ENCODE data around the gene CFAP65.

Gene CFAP65

GRCh38 chr2:219022616-219023015, 18.7 kb downstream of the CFAP65 start:
- WGBS (ENCODE audit: insufficient coverage), result 86% methylated on average over 3 of the region's 5 CpGs
- no peak for DNase-seq

GRCh38 chr2:219022041-219022440, 19.3 kb downstream of the CFAP65 start:
- CTCF ChIA-PET, result interaction anchor here (0.6 to 1.7 kb wide), 3 partner anchors 9 to 98 kb away, joined by 3 to 4 read pairs (median 4); no protein-coding TSS in a partner anchor
- Histone ChIP-seq H3K36me3 (ENCODE audit: control insufficient read depth in 4 of 4, insufficient read depth in 4 of 4, low read length in 3 of 4) (no peaks in the 10 kb centered on the region), H3K4me3 (ENCODE audit: control insufficient read depth in 1 of 7, extremely low read depth in 1 of 7, insufficient read depth in 4 of 7, low read depth in 2 of 7, low read length in 6 of 7) (no peak overlapping the region), H3K9me3 (ENCODE audit: control extremely low read depth in 1 of 5, control insufficient read depth in 4 of 5, insufficient read depth in 2 of 5, low read depth in 1 of 5, low read length in 4 of 5) (no peaks in the 10 kb centered on the region), H3K4me1 (ENCODE audit: control extremely low read depth in 1 of 4, control insufficient read depth in 4 of 4, insufficient read depth in 4 of 4, low read length in 3 of 4) (no peaks in the 10 kb centered on the region), H3K27me3 (replicated peaks in 2 of 5; ENCODE audit: control insufficient read depth in 4 of 5, insufficient read depth in 5 of 5, low read length in 4 of 5) (peaks cover 0 to 22% (median 1%) of the 10 kb centered on the region in 5 experiments), H3K27ac (ENCODE audit: insufficient read depth in 1 of 2, low read depth in 1 of 2, low read length in 2 of 2, poor library complexity in 1 of 2, severe bottlenecking in 2 of 2) (no peak overlapping the region)
- 98% methylated on average over 10 of the region's 12 CpGs for WGBS (ENCODE audit: insufficient coverage)
- POLR2A ChIA-PET, result no interaction called here
- DNase-seq, result no peak

More at GRCh38 chr2:219022616-219023015, 18.7 kb downstream of the CFAP65 start:
- H3K4me3 ChIP-seq (ENCODE audit: control insufficient read depth in 1 of 7, extremely low read depth in 1 of 7, insufficient read depth in 4 of 7, low read depth in 2 of 7, low read length in 6 of 7), result no peak overlapping the region
- H3K27ac ChIP-seq (ENCODE audit: insufficient read depth in 1 of 2, low read depth in 1 of 2, low read length in 2 of 2, poor library complexity in 1 of 2, severe bottlenecking in 2 of 2), result no peak overlapping the region
- no peaks in the 10 kb centered on the region for H3K36me3 ChIP-seq (ENCODE audit: control insufficient read depth in 4 of 4, insufficient read depth in 4 of 4, low read length in 3 of 4)
- peaks cover 0 to 21% (median 1%) of the 10 kb centered on the region in 5 experiments for H3K27me3 ChIP-seq (replicated peaks in 2 of 5; ENCODE audit: control insufficient read depth in 4 of 5, insufficient read depth in 5 of 5, low read length in 4 of 5)
- no peaks in the 10 kb centered on the region for H3K4me1 ChIP-seq (ENCODE audit: control extremely low read depth in 1 of 4, control insufficient read depth in 4 of 4, insufficient read depth in 4 of 4, low read length in 3 of 4)
- H3K9me3 ChIP-seq (ENCODE audit: control extremely low read depth in 1 of 5, control insufficient read depth in 4 of 5, insufficient read depth in 2 of 5, low read depth in 1 of 5, low read length in 4 of 5), result no peaks in the 10 kb centered on the region
- POLR2A ChIA-PET, result no interaction called here
- CTCF ChIA-PET, result interaction anchor here (0.7 to 1.7 kb wide), 2 partner anchors 8 to 97 kb away, joined by 3 to 4 read pairs; no protein-coding TSS in a partner anchor

GRCh38 chr2:219021591-219021990, 19.7 kb downstream of the CFAP65 start:
- H3K36me3 ChIP-seq (ENCODE audit: control insufficient read depth in 4 of 4, insufficient read depth in 4 of 4, low read length in 3 of 4), result no peaks in the 10 kb centered on the region
- CTCF ChIA-PET, result interaction anchor here (0.6 to 1.4 kb wide), 4 partner anchors 10 to 117 kb away, joined by 3 to 4 read pairs (median 3); no protein-coding TSS in a partner anchor
- H3K4me1 ChIP-seq (ENCODE audit: control extremely low read depth in 1 of 4, control insufficient read depth in 4 of 4, insufficient read depth in 4 of 4, low read length in 3 of 4), result no peaks in the 10 kb centered on the region
- no peak overlapping the region for H3K27ac ChIP-seq (ENCODE audit: insufficient read depth in 1 of 2, low read depth in 1 of 2, low read length in 2 of 2, poor library complexity in 1 of 2, severe bottlenecking in 2 of 2)
- no peak for DNase-seq
- POLR2A ChIA-PET, result no interaction called here
- WGBS (ENCODE audit: insufficient coverage), result 97% methylated on average over 6 of the region's 9 CpGs
- H3K9me3 ChIP-seq (ENCODE audit: control extremely low read depth in 1 of 5, control insufficient read depth in 4 of 5, insufficient read depth in 2 of 5, low read depth in 1 of 5, low read length in 4 of 5), result no peaks in the 10 kb centered on the region
- peaks cover 0 to 22% (median 1%) of the 10 kb centered on the region in 5 experiments for H3K27me3 ChIP-seq (replicated peaks in 2 of 5; ENCODE audit: control insufficient read depth in 4 of 5, insufficient read depth in 5 of 5, low read length in 4 of 5)
- H3K4me3 ChIP-seq (ENCODE audit: control insufficient read depth in 1 of 7, extremely low read depth in 1 of 7, insufficient read depth in 4 of 7, low read depth in 2 of 7, low read length in 6 of 7), result no peak overlapping the region

- Histone ChIP-seq H3K9me3 (ENCODE audit: control extremely low read depth in 1 of 5, control insufficient read depth in 4 of 5, insufficient read depth in 2 of 5, low read depth in 1 of 5, low read length in 4 of 5) (no peaks in the 10 kb centered on the region), H3K27me3 (replicated peaks in 2 of 5; ENCODE audit: control insufficient read depth in 4 of 5, insufficient read depth in 5 of 5, low read length in 4 of 5) (peaks cover 0 to 18% (median 0%) of the 10 kb centered on the region in 5 experiments), H3K4me1 (ENCODE audit: control extremely low read depth in 1 of 4, control insufficient read depth in 4 of 4, insufficient read depth in 4 of 4, low read length in 3 of 4) (no peaks in the 10 kb centered on the region), H3K4me3 (ENCODE audit: control insufficient read depth in 1 of 7, extremely low read depth in 1 of 7, insufficient read depth in 4 of 7, low read depth in 2 of 7, low read length in 6 of 7) (no peak overlapping the region), H3K27ac (ENCODE audit: insufficient read depth in 1 of 2, low read depth in 1 of 2, low read length in 2 of 2, poor library complexity in 1 of 2, severe bottlenecking in 2 of 2) (no peak overlapping the region), H3K36me3 (ENCODE audit: control insufficient read depth in 4 of 4, insufficient read depth in 4 of 4, low read length in 3 of 4) (no peaks in the 10 kb centered on the region)
- no peak for DNase-seq
- CTCF ChIA-PET, result interaction anchor here (0.7 to 2.5 kb wide), 7 partner anchors 11 to 280 kb away, joined by 3 to 12 read pairs (median 3); no protein-coding TSS in a partner anchor
- WGBS (ENCODE audit: insufficient coverage), result 92% methylated on average over 5 of the region's 11 CpGs
- POLR2A ChIA-PET, result no interaction called here
Observed at GRCh38 chr2:219020604-219021365, 20.5 kb downstream of the CFAP65 start.

- DNase-seq, result no peak
- Histone ChIP-seq H3K9me3 (ENCODE audit: control extremely low read depth in 1 of 5, control insufficient read depth in 4 of 5, insufficient read depth in 2 of 5, low read depth in 1 of 5, low read length in 4 of 5) (no peaks in the 10 kb centered on the region), H3K27me3 (replicated peaks in 2 of 5; ENCODE audit: control insufficient read depth in 4 of 5, insufficient read depth in 5 of 5, low read length in 4 of 5) (peaks cover 0 to 16% (median 8%) of the 10 kb centered on the region in 5 experiments), H3K27ac (ENCODE audit: insufficient read depth in 1 of 2, low read depth in 1 of 2, low read length in 2 of 2, poor library complexity in 1 of 2, severe bottlenecking in 2 of 2) (no peak overlapping the region), H3K4me3 (ENCODE audit: control insufficient read depth in 1 of 7, extremely low read depth in 1 of 7, insufficient read depth in 4 of 7, low read depth in 2 of 7, low read length in 6 of 7) (no peak overlapping the region), H3K36me3 (ENCODE audit: control insufficient read depth in 4 of 4, insufficient read depth in 4 of 4, low read length in 3 of 4) (no peaks in the 10 kb centered on the region), H3K4me1 (ENCODE audit: control extremely low read depth in 1 of 4, control insufficient read depth in 4 of 4, insufficient read depth in 4 of 4, low read length in 3 of 4) (no peaks in the 10 kb centered on the region)
- WGBS (ENCODE audit: insufficient coverage), result 93% methylated on average over 6 of the region's 6 CpGs
- ChIA-PET POLR2A (no interaction called here), CTCF (interaction anchor here (0.6 to 2.7 kb wide), 7 partner anchors 10 to 476 kb away, joined by 3 to 12 read pairs (median 6); no protein-coding TSS in a partner anchor)
Observed at GRCh38 chr2:219019436-219019835, 21.9 kb downstream of the CFAP65 start.

GRCh38 chr2:219018726-219019125, 22.6 kb downstream of the CFAP65 start:
- H3K9me3 ChIP-seq (ENCODE audit: control extremely low read depth in 1 of 5, control insufficient read depth in 4 of 5, insufficient read depth in 2 of 5, low read depth in 1 of 5, low read length in 4 of 5), result no peaks in the 10 kb centered on the region
- ChIA-PET CTCF (interaction anchor here (1.2 to 2.7 kb wide), 6 partner anchors 9 to 167 kb away, joined by 3 to 12 read pairs (median 8); no protein-coding TSS in a partner anchor), POLR2A (no interaction called here)
- no peak overlapping the region for H3K4me3 ChIP-seq (ENCODE audit: control insufficient read depth in 1 of 7, extremely low read depth in 1 of 7, insufficient read depth in 4 of 7, low read depth in 2 of 7, low read length in 6 of 7)
- H3K27ac ChIP-seq (ENCODE audit: insufficient read depth in 1 of 2, low read depth in 1 of 2, low read length in 2 of 2, poor library complexity in 1 of 2, severe bottlenecking in 2 of 2), result no peak overlapping the region
- H3K27me3 ChIP-seq (replicated peaks in 2 of 5; ENCODE audit: control insufficient read depth in 4 of 5, insufficient read depth in 5 of 5, low read length in 4 of 5), result peaks cover 0 to 18% (median 10%) of the 10 kb centered on the region in 5 experiments
- no peak for DNase-seq
- H3K4me1 ChIP-seq (ENCODE audit: control extremely low read depth in 1 of 4, control insufficient read depth in 4 of 4, insufficient read depth in 4 of 4, low read length in 3 of 4), result no peaks in the 10 kb centered on the region
- H3K36me3 ChIP-seq (ENCODE audit: control insufficient read depth in 4 of 4, insufficient read depth in 4 of 4, low read length in 3 of 4), result no peaks in the 10 kb centered on the region
- WGBS (ENCODE audit: insufficient coverage), result 93% methylated on average over 8 of the region's 10 CpGs

GRCh38 chr2:219018286-219018685, 23.0 kb downstream of the CFAP65 start:
- Histone ChIP-seq H3K27ac (ENCODE audit: insufficient read depth in 1 of 2, low read depth in 1 of 2, low read length in 2 of 2, poor library complexity in 1 of 2, severe bottlenecking in 2 of 2) (no peak overlapping the region), H3K9me3 (ENCODE audit: control extremely low read depth in 1 of 5, control insufficient read depth in 4 of 5, insufficient read depth in 2 of 5, low read depth in 1 of 5, low read length in 4 of 5) (no peaks in the 10 kb centered on the region), H3K4me3 (ENCODE audit: control insufficient read depth in 1 of 7, extremely low read depth in 1 of 7, insufficient read depth in 4 of 7, low read depth in 2 of 7, low read length in 6 of 7) (no peak overlapping the region), H3K4me1 (ENCODE audit: control extremely low read depth in 1 of 4, control insufficient read depth in 4 of 4, insufficient read depth in 4 of 4, low read length in 3 of 4) (no peaks in the 10 kb centered on the region), H3K27me3 (replicated peaks in 2 of 5; ENCODE audit: control insufficient read depth in 4 of 5, insufficient read depth in 5 of 5, low read length in 4 of 5) (peaks cover 0 to 19% (median 12%) of the 10 kb centered on the region in 5 experiments), H3K36me3 (ENCODE audit: control insufficient read depth in 4 of 4, insufficient read depth in 4 of 4, low read length in 3 of 4) (no peaks in the 10 kb centered on the region)
- no peak for DNase-seq
- ChIA-PET POLR2A (no interaction called here), CTCF (interaction anchor here (1.2 to 2.7 kb wide), 6 partner anchors 9 to 166 kb away, joined by 3 to 12 read pairs (median 9); no protein-coding TSS in a partner anchor)
- WGBS (ENCODE audit: insufficient coverage), result 91% methylated on average over 3 of the region's 7 CpGs

Data from common myeloid progenitor, CD34-positive (primary cell).